ENCODE data around the gene FASTKD1.
"Not testable (repeated sequence)": the region's sequence is repeated elsewhere in the genome, so short reads cannot be mapped to it uniquely, and the experiment has no call there.

The FASTKD1 gene

DNA sequence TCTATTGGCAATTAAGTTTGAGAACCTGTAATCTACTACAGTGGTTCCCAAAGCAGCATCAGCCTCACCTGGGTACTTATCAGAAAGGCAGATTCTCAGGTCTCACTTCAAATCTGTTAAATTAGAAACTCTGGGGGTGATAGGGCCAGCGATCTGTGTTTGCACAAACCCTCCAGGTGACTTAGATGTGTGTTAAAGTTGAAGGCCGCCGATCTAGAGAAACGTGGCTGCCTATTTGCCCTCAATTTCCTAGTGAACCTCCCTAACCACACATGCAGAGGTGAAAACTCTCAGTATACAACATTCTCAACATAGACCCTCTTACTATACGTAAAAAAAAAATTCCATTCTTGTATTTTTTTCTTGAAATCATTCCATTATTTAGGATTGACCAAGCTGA lies 50.0 kb downstream of the FASTKD1 start:
- Histone ChIP-seq H3K36me3 (ENCODE audit: insufficient read depth) (no peaks in the 10 kb centered on the region), H3K4me1 (ENCODE audit: low read depth, poor library complexity, severe bottlenecking) (no peaks in the 10 kb centered on the region), H4K20me1 (ENCODE audit: insufficient read depth) (no peaks in the 10 kb centered on the region), H2AFZ (ENCODE audit: low read depth) (no peak overlapping the region), H3K4me3 (IDR thresholded peaks at IDR 0.05; ENCODE audit: insufficient read depth, low read depth, low read length) (no peak overlapping the region), H3K9ac (no peak overlapping the region), H3K27me3 (ENCODE audit: insufficient read depth, low read depth) (no peaks in the 10 kb centered on the region), H3K79me2 (ENCODE audit: insufficient read depth, low read depth) (no peaks in the 10 kb centered on the region), H3K4me2 (no peak overlapping the region), H3K27ac (no peak overlapping the region)
- TF ChIP-seq, protein P1, sequence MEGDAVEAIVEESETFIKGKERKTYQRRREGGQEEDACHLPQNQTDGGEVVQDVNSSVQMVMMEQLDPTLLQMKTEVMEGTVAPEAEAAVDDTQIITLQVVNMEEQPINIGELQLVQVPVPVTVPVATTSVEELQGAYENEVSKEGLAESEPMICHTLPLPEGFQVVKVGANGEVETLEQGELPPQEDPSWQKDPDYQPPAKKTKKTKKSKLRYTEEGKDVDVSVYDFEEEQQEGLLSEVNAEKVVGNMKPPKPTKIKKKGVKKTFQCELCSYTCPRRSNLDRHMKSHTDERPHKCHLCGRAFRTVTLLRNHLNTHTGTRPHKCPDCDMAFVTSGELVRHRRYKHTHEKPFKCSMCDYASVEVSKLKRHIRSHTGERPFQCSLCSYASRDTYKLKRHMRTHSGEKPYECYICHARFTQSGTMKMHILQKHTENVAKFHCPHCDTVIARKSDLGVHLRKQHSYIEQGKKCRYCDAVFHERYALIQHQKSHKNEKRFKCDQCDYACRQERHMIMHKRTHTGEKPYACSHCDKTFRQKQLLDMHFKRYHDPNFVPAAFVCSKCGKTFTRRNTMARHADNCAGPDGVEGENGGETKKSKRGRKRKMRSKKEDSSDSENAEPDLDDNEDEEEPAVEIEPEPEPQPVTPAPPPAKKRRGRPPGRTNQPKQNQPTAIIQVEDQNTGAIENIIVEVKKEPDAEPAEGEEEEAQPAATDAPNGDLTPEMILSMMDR (conservative IDR thresholded peaks at IDR 0.05; ENCODE audit: low read depth, low read length), result no peak

DNA sequence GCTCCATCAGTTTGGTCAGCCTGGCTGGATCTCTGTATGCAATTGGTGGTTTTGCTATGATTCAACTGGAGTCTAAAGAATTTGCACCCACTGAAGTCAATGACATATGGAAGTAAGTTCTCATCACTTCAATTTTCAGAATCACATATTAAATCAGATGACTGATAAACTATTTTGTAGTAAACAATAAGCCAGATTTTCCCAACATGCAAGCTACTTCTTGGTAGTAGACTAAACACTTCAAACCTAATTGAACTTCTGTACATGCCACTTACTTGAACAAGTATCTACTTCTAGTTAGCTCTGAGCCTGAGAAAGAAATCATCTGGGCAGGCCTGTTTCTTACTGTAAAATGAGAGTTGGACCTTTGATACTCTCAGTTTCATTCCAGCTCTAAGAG lies 52.8 kb downstream of the FASTKD1 start:
- H4K20me1 ChIP-seq (ENCODE audit: insufficient read depth), result no peaks in the 10 kb centered on the region
- H3K27me3 ChIP-seq (ENCODE audit: insufficient read depth, low read depth), result no peaks in the 10 kb centered on the region
- no peak overlapping the region for H3K4me2 ChIP-seq
- no peaks in the 10 kb centered on the region for H3K4me1 ChIP-seq (ENCODE audit: low read depth, poor library complexity, severe bottlenecking)
- no peak overlapping the region for H3K9ac ChIP-seq
- no peaks in the 10 kb centered on the region for H3K36me3 ChIP-seq (ENCODE audit: insufficient read depth)
- H3K79me2 ChIP-seq (ENCODE audit: insufficient read depth, low read depth), result no peaks in the 10 kb centered on the region
- no peak overlapping the region for H2AFZ ChIP-seq (ENCODE audit: low read depth)
- H3K4me3 ChIP-seq (IDR thresholded peaks at IDR 0.05; ENCODE audit: insufficient read depth, low read depth, low read length), result no peak overlapping the region
- H3K27ac ChIP-seq, result no peak overlapping the region
- TF ChIP-seq, protein P1 (conservative IDR thresholded peaks at IDR 0.05; ENCODE audit: low read depth, low read length), result no peak

DNA sequence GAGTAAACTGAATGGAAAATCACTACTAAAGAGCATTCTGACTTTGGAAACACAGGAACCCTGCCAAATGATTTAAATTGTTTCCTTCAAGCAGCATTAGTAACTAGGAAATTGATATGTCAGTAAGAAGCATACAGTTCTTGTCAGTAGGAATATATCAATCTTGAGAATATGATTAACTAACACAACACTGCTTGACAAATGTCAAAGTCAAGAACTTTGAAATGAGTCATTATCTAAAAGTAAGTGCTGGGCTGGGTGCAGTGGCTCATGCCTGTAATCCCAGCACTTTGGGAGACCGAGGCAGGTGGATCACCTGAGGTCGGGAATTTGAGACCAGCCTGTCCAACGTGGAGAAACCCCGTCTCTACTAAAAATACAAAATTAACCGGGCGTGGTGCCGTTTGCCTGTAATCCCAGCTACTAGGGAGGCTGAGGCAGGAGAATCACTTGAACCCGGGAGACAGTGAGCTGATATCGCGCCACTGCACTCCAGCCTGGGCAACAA lies 57.1 kb downstream of the FASTKD1 start:
- H3K36me3 ChIP-seq (ENCODE audit: insufficient read depth); H2AFZ ChIP-seq (ENCODE audit: low read depth); H3K9ac ChIP-seq: not testable (repeated sequence)

DNA sequence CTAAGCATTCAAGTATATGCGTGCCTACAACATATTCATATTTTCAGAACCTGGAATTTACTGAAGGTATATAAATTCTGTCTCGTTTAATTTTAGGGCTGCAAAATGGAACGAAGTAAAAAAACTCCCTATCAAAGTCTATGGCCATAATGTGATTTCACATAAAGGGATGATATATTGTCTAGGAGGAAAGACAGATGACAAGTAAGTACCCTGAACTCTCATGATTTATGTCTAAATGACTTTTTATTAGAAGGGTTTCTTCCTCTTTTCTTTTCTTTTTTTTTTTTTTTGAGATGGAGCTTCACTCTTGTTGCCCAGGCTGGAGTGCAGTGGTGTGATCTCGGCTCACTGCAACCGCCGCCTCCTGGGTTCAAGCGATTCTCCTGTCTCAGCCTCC lies 58.9 kb downstream of the FASTKD1 start:
- H3K4me2 ChIP-seq; H4K20me1 ChIP-seq (ENCODE audit: insufficient read depth); H3K36me3 ChIP-seq (ENCODE audit: insufficient read depth); H2AFZ ChIP-seq (ENCODE audit: low read depth); H3K79me2 ChIP-seq (ENCODE audit: insufficient read depth, low read depth); H3K4me1 ChIP-seq (ENCODE audit: low read depth, poor library complexity, severe bottlenecking); H3K27me3 ChIP-seq (ENCODE audit: insufficient read depth, low read depth); H3K9ac ChIP-seq; H3K4me3 ChIP-seq (IDR thresholded peaks at IDR 0.05; ENCODE audit: insufficient read depth, low read depth, low read length); H3K27ac ChIP-seq: not testable (repeated sequence)

More for the DNA sequence above, 57.1 kb downstream of the FASTKD1 start:
- H4K20me1 ChIP-seq (ENCODE audit: insufficient read depth); H3K27ac ChIP-seq; H3K4me3 ChIP-seq (IDR thresholded peaks at IDR 0.05; ENCODE audit: insufficient read depth, low read depth, low read length); H3K27me3 ChIP-seq (ENCODE audit: insufficient read depth, low read depth); H3K4me2 ChIP-seq; H3K4me1 ChIP-seq (ENCODE audit: low read depth, poor library complexity, severe bottlenecking); H3K79me2 ChIP-seq (ENCODE audit: insufficient read depth, low read depth): not testable (repeated sequence)

DNA sequence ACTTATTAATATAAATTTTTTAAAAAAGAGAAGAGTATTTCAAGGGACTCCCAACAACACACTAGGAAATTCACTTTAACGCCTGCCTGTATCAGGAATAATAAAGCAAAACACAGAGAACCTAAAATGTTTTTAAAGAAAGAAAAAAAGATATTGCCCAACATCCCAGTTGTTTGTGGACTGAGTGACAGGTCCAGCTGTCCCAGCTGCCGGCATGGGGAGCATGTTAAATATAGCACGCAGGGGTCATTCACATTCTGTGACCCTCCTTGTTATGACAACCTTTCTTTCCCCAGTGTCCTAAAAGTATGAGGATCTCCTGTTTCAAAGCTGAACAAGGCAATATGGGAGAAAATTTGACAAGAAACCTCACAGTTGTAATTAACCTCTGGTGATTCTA lies 59.7 kb downstream of the FASTKD1 start:
- no peaks in the 10 kb centered on the region for H4K20me1 ChIP-seq (ENCODE audit: insufficient read depth)
- no peaks in the 10 kb centered on the region for H3K4me1 ChIP-seq (ENCODE audit: low read depth, poor library complexity, severe bottlenecking)
- H3K27me3 ChIP-seq (ENCODE audit: insufficient read depth, low read depth), result no peaks in the 10 kb centered on the region
- no peaks in the 10 kb centered on the region for H3K79me2 ChIP-seq (ENCODE audit: insufficient read depth, low read depth)
- no peak overlapping the region for H3K4me3 ChIP-seq (IDR thresholded peaks at IDR 0.05; ENCODE audit: insufficient read depth, low read depth, low read length)
- no peaks in the 10 kb centered on the region for H3K36me3 ChIP-seq (ENCODE audit: insufficient read depth)
- H2AFZ ChIP-seq (ENCODE audit: low read depth), result no peak overlapping the region
- no peak overlapping the region for H3K4me2 ChIP-seq
- TF ChIP-seq, protein P1 (conservative IDR thresholded peaks at IDR 0.05; ENCODE audit: low read depth, low read length), result no peak
- H3K9ac ChIP-seq, result no peak overlapping the region
- H3K27ac ChIP-seq, result no peak overlapping the region

All from KMS-11 (cell line).